B cell (primary cell): ENCODE data around the gene CD163L1.

Experiments
- CTCF ChIP-seq: fragments of 200-600 bp; IDR thresholded peaks from one replicate; pipeline ENCODE4 v1.8.0; 2022; ENCODE audit warnings: antibody characterized with exemption, mild to moderate bottlenecking
- EZH2 ChIP-seq: IDR thresholded peaks from 2 replicates; pipeline ENCODE4 v1.6.1; 2012; ENCODE audit warnings: borderline replicate concordance, low read depth, mild to moderate bottlenecking, moderate library complexity, low read length; ENCODE audit not compliant: insufficient read depth, poor library complexity, severe bottlenecking

GRCh38 chr12:7349418-7349817 is 94.5 kb downstream of the CD163L1 start:
- TF ChIP-seq CTCF (no peak), EZH2 (no peak)
